IPS-18c (cell line): ENCODE measurements around the gene SH3D19.
"Not testable (repeated sequence)": the region's sequence is repeated elsewhere in the genome, so short reads cannot be mapped to it uniquely, and the experiment has no call there.

ENCODE experiments used
- H3K4me3 ChIP-seq: 2 replicates; pipeline ENCODE4 v1.7.0; 2013; ENCODE audit warnings: low read depth, mild to moderate bottlenecking, low read length, moderate library complexity; ENCODE audit not compliant: insufficient read depth
- H3K9me3 ChIP-seq: one replicate; pipeline ENCODE4 v1.6.1; 2013; ENCODE audit warnings: mild to moderate bottlenecking, low read length, moderate library complexity; ENCODE audit not compliant: control insufficient read depth, insufficient read depth

The SH3D19 gene

GRCh38 chr4:151158979-151159378, 166.4 kb downstream of the SH3D19 start:
- no peaks in the 10 kb centered on the region for H3K9me3 ChIP-seq
- no peak overlapping the region for H3K4me3 ChIP-seq

DNA sequence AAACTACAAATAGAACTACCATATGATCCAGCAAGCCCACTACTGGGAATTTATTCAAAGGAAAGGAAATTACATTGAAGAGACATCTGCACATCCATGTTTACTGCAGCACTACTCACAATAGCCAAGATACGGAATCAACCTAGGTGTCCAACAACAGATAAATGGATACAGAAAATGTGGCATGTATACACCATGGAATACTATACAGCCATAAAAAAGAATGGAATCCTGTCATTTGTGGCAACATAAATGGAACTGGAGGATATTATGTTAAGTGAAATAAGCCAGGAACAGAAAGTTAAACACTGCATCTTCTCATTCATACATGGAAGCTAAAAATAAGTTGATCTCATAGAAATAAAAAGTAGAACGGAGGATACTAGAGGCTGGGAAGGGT, 167.9 kb downstream of the SH3D19 start:
- Histone ChIP-seq H3K9me3 (no peaks in the 10 kb centered on the region), H3K4me3 (no peak overlapping the region)

DNA sequence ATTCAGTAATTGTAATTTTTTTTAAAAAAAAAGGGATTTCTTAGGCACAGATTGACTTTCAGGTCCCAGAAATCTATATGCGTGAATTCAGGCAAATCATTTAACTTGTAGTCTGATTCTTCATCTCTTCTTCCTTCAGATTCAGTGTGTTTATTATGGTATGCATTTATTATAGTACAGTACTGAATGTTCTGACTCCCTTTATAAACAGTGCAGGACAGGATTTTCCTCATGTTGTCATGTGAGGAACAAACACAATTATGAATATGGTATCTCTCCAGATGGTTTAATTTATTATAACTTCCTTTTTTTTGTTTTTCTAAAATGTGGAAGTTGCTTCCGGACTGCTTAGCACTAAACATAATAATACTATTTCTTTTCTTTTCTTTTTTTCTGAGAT, 171.8 kb downstream of the SH3D19 start:
- H3K4me3 ChIP-seq = no peak overlapping the region
- peaks cover 2% of the 10 kb centered on the region for H3K9me3 ChIP-seq

- Histone ChIP-seq H3K9me3 (peaks cover 2% of the 10 kb centered on the region), H3K4me3 (no peak overlapping the region)
Measured at GRCh38 chr4:151152028-151152427, 173.4 kb downstream of the SH3D19 start.

GRCh38 chr4:151150821-151151580, 174.4 kb downstream of the SH3D19 start:
- H3K9me3 ChIP-seq = peaks cover 2% of the 10 kb centered on the region
- H3K4me3 ChIP-seq = no peak overlapping the region

DNA sequence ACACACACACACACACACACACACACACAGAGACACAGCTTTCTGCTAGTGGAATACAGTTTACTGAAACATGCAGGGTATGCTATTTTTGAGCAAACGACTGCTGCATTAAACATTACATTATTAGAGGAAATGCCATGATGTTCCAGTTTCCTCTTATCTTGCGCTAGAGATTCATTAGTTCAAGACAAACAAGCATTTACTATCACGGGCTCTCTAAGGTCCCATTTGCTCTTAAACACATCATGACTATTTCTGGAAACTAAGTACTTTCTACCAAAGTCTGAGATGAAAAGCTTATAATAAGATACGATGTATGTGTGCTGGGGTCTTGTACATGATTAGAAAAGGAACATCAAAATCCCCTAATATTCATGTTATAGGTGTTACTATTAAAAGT, 177.1 kb downstream of the SH3D19 start:
- no peak overlapping the region for H3K4me3 ChIP-seq
- peaks cover 2% of the 10 kb centered on the region for H3K9me3 ChIP-seq

DNA sequence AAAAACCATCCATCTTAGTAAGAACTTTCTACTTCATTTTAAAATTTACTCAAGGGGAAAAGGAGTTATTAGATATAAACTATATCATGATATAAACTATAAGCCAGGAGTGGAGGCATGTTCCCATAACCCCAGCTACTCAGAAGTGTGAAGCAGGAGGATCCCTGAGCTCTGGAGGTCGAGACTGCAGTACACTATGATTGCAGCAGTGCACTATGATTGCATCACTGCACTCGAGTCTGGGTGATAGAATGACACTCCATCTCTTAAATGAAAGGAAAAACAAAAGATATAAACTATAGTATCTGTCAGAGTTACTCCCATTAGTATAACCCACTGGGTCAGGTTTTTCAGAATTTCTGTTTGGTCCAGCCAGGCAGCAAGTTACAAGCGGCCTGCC, 178.4 kb downstream of the SH3D19 start:
- peaks cover 2% of the 10 kb centered on the region for H3K9me3 ChIP-seq

DNA sequence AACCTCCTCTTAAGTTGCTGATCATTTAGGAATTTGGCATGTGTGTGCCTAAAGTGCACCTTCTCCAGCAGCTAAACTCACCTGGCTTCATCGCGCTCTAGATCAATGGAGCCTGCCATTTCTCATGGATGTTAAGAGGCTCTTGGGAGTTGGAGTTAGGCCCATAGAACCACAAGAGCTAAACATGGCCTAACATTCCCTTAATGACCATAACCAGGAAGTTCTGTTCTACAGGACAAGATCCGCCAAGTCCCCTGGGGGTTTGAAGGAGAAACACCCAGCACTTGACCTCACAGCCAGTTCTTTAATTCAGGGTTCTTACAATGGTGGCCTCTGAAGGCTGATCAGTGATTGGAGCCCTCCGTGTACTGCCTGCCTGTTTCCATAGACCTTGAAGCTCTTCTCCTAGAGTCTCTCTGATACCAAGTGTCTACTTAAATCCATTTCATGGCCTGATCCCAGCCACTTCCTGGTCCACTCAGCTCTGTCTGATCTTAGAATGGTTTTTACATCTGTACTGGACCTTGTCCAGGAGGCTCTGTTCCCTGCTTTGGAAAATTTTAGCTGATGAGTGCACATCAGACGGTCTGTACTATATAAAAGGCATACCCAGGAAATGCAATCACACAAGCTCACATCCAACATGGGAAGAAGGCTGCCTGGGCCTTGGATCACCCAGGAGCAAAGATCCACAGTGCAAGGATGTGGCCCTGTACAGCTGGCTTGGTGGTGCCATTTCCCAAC, 180.9 kb downstream of the SH3D19 start:
- no peaks in the 10 kb centered on the region for H3K9me3 ChIP-seq
- no peak overlapping the region for H3K4me3 ChIP-seq

More for the DNA sequence above, 178.4 kb downstream of the SH3D19 start:
- no peak overlapping the region for H3K4me3 ChIP-seq

GRCh38 chr4:151143811-151144210, 181.6 kb downstream of the SH3D19 start:
- H3K4me3 ChIP-seq = no peak overlapping the region
- H3K9me3 ChIP-seq = no peaks in the 10 kb centered on the region

DNA sequence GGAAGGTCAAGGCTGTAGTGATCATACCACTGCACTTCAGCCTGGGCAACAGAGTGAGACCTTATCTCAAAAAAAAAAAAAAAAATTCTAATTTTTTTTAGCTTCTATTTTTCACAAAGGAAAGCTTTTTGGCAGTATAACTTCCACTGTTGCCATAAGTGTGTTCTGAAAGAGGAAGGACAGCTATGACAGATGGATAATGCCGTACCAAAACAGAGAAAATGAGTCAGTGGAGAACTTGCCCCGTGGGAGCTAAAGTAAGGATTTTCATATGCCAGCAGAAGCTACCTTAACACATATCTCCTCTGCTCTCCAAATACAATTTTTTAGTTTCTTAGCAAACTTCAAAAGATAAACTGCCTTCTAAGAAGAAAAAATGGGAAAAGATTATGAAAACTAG, 182.2 kb downstream of the SH3D19 start:
- no peaks in the 10 kb centered on the region for H3K9me3 ChIP-seq
- no peak overlapping the region for H3K4me3 ChIP-seq

GRCh38 chr4:151142758-151143157, 182.6 kb downstream of the SH3D19 start:
- Histone ChIP-seq H3K9me3 (no peaks in the 10 kb centered on the region), H3K4me3 (no peak overlapping the region)

DNA sequence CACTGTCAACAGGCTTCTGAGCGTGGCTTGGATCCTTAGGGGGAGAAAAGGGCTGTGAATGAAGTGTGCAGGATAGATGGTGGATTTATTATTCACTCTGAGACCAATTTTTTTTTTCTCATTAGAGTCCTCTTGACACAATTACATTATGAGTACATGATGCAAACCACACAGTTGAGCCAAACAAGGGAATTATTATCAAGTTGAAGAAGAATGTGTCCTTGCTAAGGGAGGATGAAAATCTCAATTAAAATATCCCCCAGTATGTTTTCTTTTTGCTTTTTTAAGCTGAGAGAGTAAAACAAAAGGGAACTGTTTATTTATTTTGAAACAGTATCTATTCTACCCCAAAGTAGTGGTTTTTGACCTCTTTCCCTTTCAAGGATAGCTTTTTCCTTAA, 185.6 kb downstream of the SH3D19 start:
- H3K9me3 ChIP-seq = no peaks in the 10 kb centered on the region
- no peak overlapping the region for H3K4me3 ChIP-seq

- not testable (repeated sequence) for H3K4me3 ChIP-seq, H3K9me3 ChIP-seq
Measured at GRCh38 chr4:151136048-151136447, 189.4 kb downstream of the SH3D19 start.

GRCh38 chr4:151133311-151133710, 192.1 kb downstream of the SH3D19 start:
- Histone ChIP-seq H3K4me3 (no peak overlapping the region), H3K9me3 (no peaks in the 10 kb centered on the region)

GRCh38 chr4:151129796-151130195, 195.6 kb downstream of the SH3D19 start:
- H3K4me3 ChIP-seq = no peak overlapping the region
- no peaks in the 10 kb centered on the region for H3K9me3 ChIP-seq

DNA sequence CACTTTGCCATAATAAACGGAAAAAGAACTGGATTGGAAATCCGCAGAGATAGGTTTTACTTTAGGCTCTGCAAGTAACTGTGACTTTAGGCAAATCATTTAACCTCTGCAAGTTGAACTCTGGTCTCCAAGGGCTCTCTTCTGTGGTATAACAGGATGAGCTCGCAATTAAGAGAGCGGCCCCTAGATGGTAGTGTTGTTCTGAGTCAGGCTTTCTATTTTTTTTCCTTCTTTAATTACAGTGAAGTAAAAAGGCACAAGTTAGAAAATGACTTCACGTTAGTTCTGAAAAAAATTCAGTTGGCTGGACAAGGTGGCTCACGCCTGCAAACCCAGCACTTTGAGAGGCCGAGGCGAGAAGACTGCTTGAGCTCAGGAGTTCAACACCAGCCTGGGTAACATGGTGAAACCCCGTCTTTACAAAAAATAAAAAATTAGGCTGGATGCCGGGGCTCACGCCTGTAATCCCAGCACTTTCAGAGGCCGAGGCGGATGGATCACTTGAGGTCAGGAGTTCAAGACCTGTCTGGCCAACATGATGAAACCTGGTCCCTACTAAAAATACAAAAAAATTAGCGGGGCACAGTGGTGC, 207.9 kb downstream of the SH3D19 start:
- Histone ChIP-seq H3K9me3 (no peaks in the 10 kb centered on the region), H3K4me3 (no peak overlapping the region)

- no peak overlapping the region for H3K4me3 ChIP-seq
- H3K9me3 ChIP-seq = no peaks in the 10 kb centered on the region
Measured at GRCh38 chr4:151114986-151115385, 210.4 kb downstream of the SH3D19 start.

DNA sequence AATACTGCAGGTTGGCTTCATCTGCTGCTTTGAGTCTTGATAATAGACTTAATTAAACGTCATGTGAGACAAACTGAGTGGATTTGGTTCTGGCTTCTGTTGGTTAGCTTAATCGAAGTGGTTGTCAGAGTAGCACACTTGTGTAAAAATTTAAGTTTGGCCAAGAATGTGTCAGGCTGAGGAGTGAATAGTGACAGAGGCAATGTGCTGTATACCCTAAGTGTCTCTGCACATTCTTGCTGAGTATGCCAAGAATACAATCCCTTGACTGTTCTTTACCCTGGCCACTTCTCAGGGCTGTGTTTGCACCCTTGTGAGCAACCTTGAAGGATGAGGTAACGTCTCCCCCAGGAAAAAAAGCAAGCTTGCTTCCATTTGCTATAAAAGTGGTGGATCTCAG, 211.1 kb downstream of the SH3D19 start:
- H3K9me3 ChIP-seq = no peaks in the 10 kb centered on the region
- no peak overlapping the region for H3K4me3 ChIP-seq
